ENCODE measurements around the gene TNFAIP2. TPM values are rescaled to one million over a fixed set of nuclear protein-coding genes. Genes with fewer than 3 reads are reported as not detected.
A peak's percentile ranks its signal among the peaks of the same experiment; 100 is the strongest.

Gene TNFAIP2
- total and polyA plus RNA-seq, 8 donors, result 30.7 to 279 (median 73.0) TPM

DNA sequence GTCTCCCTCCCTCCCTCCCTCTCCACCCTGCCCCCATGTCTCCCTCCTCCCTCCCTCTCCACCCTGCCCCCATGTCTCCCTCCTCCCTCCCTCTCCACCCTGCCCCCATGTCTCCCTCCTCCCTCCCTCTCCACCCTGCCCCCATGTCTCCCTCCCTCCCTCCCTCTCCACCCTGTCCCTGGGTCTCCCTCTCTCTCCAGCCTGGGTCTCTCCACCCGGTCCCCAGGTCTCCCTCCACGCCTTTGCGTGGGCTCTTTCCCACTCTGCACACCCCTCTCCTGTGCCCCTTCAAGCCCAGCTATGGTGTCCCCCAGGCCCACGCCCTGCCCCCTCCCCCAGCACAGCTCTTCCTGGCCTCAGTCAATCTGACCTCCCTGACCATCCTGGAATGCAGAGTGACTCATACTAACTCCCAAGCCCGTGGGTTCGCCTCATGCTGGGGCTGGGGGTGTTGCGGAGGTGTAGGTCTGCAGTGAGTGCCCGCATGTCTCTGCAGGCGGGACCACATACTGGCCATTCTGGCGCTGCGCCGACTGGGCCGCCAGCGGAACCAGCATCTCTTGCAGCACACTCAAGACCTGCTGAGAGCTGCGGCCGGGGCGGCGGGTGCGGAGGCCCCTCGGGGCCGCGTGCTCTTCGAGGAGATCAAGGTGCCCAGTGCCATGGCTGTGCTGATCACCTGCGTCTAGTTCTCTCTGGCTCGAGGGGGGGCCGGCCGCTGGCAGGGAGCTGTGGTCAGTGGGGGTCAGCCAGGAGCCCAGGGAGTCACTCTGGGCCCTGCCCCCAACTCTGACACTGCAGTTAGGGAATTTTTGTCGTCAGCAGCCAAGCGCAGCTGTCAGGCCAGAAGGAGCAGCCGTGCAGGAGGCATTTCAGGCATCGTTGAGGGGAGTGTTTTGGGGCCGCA is 13.5 kb upstream of the TNFAIP2 start:
- peak in 1 of 2 donors; percentile 67 for DNase-seq
- whole genome bisulfite sequencing, 5 donors, result 47 to 62% (median 55%) methylated on average over 20 to 32 of the region's 32 CpGs

DNA sequence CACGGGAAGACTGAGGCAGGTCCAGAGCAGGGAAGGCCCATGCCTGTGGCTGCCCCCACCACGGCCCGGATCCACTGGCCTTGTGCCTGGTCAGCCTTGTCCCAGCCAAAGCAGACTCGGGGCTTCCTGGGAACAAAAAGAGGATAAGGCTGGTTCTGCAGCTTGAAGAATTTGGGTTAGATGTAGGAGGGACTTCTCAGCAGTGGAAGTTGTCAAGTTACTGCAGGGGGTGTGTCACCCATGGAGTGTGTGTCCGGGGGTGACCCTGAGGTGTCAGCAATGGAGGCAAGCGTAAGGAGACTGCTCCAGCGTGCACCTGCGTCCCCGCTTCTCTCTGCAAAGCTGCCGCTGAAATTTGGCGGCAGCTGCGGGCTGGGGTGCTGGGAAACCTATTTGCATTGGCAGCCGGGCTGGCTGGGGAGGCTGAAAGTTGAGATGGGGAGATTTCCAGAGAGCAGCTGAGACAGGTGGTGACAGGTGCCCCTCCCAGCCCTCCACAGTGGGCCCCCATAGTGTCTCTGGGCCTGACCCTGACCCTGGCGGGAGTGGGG is 12.5 kb upstream of the TNFAIP2 start:
- 21 to 48% (median 41%) methylated on average over 11 to 14 of the region's 14 CpGs for WGBS, 5 donors
- Histone ChIP-seq H3K4me1 (peaks cover 42 to 69% (median 55%) of the 10 kb centered on the region in 4 donors), H3K4me3 (no peak overlapping the region), H3K27me3 (peaks cover 0 to under 1% (median 0%) of the 10 kb centered on the region in 3 donors), H3K27ac (peak overlapping the region; percentile 65 to 80 (median 78)), H3K9me3 (no peaks in the 10 kb centered on the region), H3K36me3 (no peaks in the 10 kb centered on the region)
- peak in 1 of 2 donors; percentile 71 for DNase-seq
- intact Hi-C loops (cut with DNase I; ENCODE audit: low total_unique reads), result no loop called here
- no peak for TF ChIP-seq POLR2A (IDR thresholded peaks at IDR 0.05)
- TF ChIP-seq POLR2AphosphoS5 (IDR thresholded peaks at IDR 0.05), result peak in 1 of 3 donors; percentile 8

More for the DNA sequence above, 13.5 kb upstream of the TNFAIP2 start:
- Histone ChIP-seq H3K4me3 (no peak overlapping the region), H3K27me3 (peaks cover 0 to 9% (median 0%) of the 10 kb centered on the region in 3 donors), H3K4me1 (peaks cover 47 to 69% (median 55%) of the 10 kb centered on the region in 4 donors), H3K27ac (peak overlapping the region; percentile 65 to 80 (median 78)), H3K9me3 (no peaks in the 10 kb centered on the region), H3K36me3 (no peaks in the 10 kb centered on the region)
- TF ChIP-seq EP300 (IDR thresholded peaks at IDR 0.05) (no peak), POLR2AphosphoS5 (IDR thresholded peaks at IDR 0.05) (no peak), POLR2A (IDR thresholded peaks at IDR 0.05) (no peak)
- TF ChIP-seq, protein P1, sequence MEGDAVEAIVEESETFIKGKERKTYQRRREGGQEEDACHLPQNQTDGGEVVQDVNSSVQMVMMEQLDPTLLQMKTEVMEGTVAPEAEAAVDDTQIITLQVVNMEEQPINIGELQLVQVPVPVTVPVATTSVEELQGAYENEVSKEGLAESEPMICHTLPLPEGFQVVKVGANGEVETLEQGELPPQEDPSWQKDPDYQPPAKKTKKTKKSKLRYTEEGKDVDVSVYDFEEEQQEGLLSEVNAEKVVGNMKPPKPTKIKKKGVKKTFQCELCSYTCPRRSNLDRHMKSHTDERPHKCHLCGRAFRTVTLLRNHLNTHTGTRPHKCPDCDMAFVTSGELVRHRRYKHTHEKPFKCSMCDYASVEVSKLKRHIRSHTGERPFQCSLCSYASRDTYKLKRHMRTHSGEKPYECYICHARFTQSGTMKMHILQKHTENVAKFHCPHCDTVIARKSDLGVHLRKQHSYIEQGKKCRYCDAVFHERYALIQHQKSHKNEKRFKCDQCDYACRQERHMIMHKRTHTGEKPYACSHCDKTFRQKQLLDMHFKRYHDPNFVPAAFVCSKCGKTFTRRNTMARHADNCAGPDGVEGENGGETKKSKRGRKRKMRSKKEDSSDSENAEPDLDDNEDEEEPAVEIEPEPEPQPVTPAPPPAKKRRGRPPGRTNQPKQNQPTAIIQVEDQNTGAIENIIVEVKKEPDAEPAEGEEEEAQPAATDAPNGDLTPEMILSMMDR (IDR thresholded peaks at IDR 0.05), result no peak
- intact Hi-C loops (cut with DNase I; ENCODE audit: low total_unique reads), result loop anchor here (10.0 kb wide), 1 partner anchor 185 kb away; no protein-coding TSS in a partner anchor

DNA sequence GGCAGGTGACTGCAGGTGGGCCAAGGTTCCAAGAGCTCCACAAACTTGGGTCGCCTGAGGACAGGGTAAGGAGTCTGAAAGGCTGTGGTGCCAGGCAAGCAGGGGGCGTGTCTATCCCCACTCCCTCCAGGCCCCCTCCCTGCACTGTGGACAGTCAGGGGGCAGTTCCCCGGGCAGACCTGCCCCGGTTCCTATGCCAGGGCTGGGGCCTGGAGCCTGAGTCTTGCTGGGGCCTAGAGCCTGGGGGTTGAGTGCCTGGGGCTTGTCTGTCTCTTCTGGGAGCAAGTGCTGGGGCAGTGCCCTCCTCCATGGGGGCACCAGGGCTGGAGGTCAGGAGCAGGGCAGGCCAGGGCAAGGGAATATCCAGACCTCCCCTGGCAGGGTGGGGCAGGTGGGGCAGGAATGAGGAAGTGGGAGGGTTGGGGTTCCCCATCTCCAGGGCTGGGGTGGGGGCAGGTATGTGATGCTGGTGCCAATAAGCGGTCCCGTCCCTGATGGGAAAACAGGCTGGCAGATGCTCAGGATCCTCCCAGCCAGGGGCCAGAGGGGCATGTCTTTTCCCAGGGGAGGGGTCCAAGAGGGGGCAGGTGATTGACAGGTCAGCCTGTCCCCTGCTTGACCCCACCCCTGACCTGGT is 11.9 kb upstream of the TNFAIP2 start:
- no peak overlapping the region for H3K4me3 ChIP-seq
- H3K9me3 ChIP-seq, result no peaks in the 10 kb centered on the region
- TF ChIP-seq EP300 (IDR thresholded peaks at IDR 0.05), result no peak
- peak overlapping the region; percentile 65 to 80 (median 78) for H3K27ac ChIP-seq
- H3K4me1 ChIP-seq, result peaks cover 42 to 71% (median 55%) of the 10 kb centered on the region in 4 donors
- DNase-seq, result no peak
- WGBS, 5 donors, result 33 to 82% (median 47%) methylated on average over 3 to 6 of the region's 6 CpGs
- H3K36me3 ChIP-seq, result no peaks in the 10 kb centered on the region
- no peaks in the 10 kb centered on the region for H3K27me3 ChIP-seq
- intact Hi-C loops (cut with DNase I; ENCODE audit: low total_unique reads), result no loop called here

DNA sequence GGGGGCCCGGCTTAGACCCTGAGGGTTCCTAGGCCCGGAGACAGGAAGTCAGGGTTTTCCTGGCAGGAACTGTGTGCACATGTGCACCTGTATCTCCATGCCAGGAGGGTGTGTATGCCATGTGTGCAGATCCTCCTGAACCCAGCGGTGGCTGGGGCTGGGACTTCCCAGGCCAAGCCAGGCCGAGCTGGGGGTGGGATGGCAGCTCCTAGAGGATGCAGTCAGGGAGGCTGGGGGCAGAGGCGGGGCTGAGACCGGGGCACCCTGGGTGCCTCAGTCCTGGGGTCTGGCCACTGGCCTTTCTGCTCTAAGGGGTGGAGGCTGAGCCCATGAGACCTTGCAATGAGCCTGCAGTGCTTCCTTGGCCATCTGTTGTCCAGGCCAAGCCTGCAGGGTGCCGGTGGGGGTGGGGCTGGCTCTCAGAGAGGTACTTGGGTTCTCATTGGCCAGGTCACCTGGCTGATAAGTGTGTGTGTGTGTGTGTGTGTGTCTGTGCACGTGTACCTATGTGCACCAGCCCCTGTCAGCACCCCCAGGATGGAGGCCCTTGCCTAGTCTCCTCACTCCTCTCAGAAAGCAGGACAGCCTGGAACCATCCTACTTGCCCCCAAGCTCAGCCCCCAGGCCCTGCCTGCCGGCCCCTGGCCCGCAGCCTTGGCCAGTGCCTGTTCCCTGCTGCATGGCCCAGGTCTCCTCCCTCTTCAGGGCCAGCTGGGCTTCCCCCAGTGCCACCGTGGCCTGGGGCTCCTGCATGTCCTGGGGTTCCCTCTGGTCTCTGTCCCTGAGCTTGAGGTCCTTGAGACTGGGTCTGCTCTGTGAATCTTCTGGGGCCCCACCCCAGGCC is 10.6 kb upstream of the TNFAIP2 start:
- WGBS, 5 donors, result 40 to 52% (median 49%) methylated on average over 6 to 11 of the region's 11 CpGs
- peak overlapping the region; percentile 65 to 80 (median 78) for H3K27ac ChIP-seq
- no peak overlapping the region for H3K4me3 ChIP-seq
- TF ChIP-seq POLR2AphosphoS5 (IDR thresholded peaks at IDR 0.05), result no peak
- no peak for TF ChIP-seq POLR2A (IDR thresholded peaks at IDR 0.05)
- TF ChIP-seq, protein P1 (IDR thresholded peaks at IDR 0.05), result no peak
- no peak for TF ChIP-seq EP300 (IDR thresholded peaks at IDR 0.05)
- no peak for DNase-seq
- intact Hi-C loops (cut with DNase I; ENCODE audit: low total_unique reads), result no loop called here
- no peaks in the 10 kb centered on the region for H3K27me3 ChIP-seq
- H3K9me3 ChIP-seq, result no peaks in the 10 kb centered on the region
- no peaks in the 10 kb centered on the region for H3K36me3 ChIP-seq
- peaks cover 42 to 78% (median 55%) of the 10 kb centered on the region in 4 donors for H3K4me1 ChIP-seq
